GM12874 (cell line): ENCODE results near the gene GTF2H4.

ENCODE experiments used
- TF ChIP-seq, protein P1 (sequence below): IDR thresholded peaks from 2 replicates; pipeline ENCODE4 v1.5.1; 2011; ENCODE audit warnings: low read depth, mild to moderate bottlenecking, control low read depth, low read length, moderate library complexity; ENCODE audit not compliant: insufficient read depth

Gene GTF2H4

DNA sequence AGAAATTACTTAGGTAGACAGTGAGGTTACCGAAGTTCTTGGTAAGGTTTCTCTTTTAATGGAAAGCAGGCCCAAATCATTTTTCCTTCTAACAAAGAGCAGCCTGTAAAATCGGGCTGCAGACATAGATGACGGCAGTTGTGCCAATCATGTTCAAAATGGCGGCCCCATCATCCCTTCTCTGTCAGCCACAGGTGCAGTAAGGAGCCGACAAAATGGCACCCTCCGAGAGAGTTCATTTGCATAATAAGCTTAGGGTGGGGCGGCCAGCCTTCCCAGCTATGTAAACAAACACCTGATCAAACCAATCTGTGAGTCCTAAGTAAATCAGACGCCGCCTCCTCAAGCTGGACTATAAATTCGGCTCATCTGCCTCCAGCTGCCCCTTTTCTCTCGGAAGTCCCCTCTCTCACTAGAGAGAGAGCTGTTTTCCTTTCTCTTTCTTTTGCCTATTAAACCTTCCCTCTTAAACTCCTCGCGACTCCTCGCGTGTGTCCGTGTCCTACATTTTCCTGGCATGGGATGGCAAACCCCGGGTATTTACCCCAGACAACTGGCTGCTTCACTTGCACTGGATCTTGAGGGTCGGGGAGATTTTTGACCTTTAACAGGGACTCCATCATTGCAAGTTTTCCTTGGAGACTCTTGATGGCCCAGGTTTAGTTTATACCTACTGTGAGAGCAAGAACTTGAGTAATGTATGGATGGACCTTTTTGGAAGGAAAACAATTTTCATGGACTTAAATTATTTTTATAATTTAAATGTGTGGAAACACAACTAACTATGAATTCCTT, 32.6 kb upstream of the GTF2H4 start:
- TF ChIP-seq, protein P1, sequence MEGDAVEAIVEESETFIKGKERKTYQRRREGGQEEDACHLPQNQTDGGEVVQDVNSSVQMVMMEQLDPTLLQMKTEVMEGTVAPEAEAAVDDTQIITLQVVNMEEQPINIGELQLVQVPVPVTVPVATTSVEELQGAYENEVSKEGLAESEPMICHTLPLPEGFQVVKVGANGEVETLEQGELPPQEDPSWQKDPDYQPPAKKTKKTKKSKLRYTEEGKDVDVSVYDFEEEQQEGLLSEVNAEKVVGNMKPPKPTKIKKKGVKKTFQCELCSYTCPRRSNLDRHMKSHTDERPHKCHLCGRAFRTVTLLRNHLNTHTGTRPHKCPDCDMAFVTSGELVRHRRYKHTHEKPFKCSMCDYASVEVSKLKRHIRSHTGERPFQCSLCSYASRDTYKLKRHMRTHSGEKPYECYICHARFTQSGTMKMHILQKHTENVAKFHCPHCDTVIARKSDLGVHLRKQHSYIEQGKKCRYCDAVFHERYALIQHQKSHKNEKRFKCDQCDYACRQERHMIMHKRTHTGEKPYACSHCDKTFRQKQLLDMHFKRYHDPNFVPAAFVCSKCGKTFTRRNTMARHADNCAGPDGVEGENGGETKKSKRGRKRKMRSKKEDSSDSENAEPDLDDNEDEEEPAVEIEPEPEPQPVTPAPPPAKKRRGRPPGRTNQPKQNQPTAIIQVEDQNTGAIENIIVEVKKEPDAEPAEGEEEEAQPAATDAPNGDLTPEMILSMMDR: no peak

DNA sequence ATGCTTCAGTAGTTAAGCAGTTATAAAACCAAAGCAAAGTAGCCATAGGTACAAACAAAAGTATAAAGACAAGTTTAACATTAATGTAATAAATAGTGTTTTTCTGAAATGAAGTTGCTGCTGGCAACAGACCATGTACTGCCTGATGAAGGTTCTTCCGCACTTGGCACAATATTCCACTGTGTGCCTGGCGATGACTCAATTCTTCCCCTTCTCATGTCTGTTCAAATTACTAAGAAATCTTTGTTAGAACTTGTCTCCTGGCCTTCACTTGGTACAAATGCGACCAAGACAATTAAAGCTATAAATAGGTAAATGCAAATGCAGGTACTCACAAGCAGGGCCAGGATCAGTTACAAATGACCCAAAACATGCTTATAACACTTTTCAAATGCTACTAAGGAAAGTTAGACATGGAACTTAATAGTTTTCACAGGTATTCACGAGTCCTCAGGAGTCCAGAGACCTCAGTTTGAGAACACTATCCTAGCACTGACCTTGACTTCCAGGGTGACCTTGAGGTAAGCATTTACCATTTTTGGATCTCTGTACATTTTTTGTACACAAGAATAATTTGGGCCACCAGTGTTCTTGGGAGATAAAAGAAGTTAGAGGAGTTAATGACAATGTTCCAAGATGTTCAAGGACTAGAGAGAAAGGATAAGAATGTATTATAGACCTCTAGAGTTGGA, 31.8 kb upstream of the GTF2H4 start:
- TF ChIP-seq, protein P1: no peak

DNA sequence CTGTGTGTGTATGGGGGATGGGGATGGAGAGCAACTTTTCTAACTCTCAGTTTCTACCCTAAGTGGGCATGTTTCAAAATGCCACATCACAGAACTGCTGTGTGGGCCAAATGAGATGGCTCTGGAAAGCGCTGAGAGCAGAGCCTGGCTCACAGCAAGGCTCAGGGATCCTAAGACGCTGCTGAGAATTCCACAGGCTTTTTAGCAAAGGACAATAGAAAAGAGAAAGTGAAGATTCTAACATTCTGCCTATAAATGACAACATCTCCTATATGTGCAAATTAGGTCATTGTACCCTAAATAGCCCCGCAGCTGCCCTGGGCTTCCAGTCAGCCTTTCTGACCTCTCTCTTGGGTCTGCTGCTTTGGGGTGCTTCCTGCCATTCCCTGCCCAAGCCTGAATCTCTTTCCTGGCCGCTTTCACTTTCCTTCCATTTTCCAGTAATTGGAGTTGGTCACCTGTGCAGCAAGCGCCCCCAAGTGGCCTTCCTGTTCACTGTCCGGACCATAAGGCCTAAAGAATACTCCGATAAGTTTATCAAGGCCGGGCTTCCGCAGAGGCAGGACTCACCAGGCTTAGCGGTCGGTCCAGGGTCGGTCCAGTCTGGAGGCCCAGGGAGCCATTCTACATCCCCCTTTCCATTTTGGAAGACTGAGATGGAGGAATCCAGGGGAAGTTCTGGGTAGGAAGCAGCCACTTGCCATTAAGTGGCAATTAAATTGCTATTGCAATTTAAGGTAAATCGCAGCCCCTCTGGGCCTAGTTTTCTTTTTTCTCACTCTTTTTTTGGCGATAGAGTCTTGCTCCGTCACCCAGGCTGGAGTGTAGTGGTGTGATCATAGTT, 30.4 kb upstream of the GTF2H4 start:
- TF ChIP-seq, protein P1: peak; percentile 81

DNA sequence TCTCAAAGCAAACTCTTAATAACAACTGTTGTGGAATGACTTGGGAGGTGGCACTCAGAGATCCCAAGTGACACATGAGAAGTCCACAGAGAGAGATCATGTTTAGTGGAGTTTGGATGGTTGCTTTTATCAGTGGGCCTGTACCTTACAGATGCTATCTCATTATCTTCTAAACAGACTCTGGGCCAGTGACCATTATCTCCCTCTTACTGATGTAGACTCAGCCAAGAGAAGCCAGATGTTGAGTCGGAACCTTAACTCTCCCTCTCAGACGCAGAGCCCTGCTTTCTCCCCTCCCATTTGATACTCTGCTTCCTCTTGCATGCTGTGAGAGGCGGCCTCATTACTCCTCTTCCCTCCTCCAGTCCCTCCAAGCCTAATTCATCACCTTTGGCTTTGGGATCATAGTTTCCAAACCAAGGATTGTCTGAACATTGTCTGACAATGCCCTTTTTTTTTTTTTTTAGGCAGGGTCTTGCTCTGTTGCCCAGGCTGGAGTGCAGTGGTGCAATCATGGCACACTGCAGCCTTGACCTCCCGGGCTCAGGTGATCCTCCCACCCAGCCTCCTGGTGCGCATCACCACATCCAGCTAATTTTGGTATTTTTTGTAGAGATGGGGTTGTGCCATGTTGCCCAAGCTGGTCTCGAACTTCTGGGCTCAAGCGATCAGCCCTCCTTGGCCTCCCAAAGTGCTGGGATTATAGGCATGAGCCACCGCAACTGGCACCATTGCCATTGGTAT, 28.2 kb upstream of the GTF2H4 start:
- TF ChIP-seq, protein P1: no peak

DNA sequence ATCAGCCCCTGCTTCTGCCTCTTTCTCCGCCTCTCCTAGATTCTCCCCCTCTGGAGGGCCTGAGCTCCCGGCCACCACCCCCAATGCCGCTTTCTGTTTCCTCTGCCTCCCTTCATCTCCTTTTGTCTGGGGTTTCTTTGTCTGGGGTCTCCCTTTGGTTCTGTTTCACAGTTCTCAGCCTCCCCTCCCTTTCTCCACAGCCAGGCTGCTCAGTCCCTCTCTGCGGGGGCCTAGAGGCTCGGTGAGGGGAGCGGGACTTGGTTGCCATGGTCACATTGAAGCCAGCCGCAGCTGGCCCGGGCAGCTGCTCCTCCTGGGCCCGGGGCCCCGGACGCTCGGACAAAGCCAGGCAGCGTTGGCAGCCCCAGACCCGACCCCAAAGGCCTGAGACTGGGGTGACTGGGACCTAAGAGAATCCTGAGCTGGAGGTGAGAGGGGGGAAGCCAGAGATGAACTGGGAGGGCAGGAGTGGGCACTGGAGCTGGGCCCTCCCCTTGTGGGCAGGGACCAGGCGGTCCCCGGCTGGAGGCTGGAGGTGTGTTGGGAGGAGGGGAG, 27.2 kb upstream of the GTF2H4 start:
- TF ChIP-seq, protein P1: no peak

DNA sequence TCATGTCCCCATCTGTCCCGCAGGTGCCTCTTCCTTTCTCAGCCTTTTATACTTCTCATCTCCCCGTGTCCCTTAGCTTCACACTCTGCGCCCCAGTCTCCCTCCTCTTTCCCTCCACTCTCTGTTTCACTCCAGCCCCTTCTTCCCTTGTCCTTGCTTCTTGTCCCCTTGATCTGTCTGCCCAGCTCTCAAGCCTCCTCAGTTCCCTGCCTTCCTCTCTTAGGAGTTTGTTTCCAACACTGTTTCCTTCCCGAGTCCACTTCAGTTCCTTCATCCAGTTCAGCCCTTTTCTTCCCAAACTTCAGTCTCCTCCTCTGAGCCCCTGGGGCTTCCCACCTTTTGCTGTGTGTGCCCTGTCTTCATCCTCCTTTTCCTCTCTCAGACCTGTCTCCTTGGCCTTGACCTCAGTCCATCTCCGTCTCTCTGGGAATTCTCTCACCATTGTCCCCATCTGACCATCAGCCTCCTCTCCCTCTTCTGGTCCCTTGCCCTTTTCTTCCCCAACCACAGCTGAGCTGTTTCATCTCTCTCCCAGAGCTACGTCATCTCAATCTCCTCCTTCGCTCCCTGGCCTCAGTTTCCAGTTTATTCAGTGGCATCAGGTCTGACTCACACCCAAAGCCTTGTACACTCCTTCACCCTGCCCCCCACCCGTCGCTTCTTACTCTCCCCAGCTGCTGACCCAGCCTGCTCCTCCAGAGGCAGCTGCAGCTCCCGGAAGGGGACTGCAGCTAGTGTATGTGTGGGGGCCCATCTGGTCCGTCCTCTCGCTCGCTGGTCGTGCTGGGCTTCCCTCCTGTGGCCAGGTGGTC, 26.4 kb upstream of the GTF2H4 start:
- TF ChIP-seq, protein P1: no peak
